Measurements from ENCODE around the gene CA11. TPM values are rescaled to one million over a fixed set of nuclear protein-coding genes. Genes with fewer than 3 reads are reported as not detected.

Gene CA11
- total RNA-seq, 1 donor from 2014 or later, result 9.5 TPM

DNA sequence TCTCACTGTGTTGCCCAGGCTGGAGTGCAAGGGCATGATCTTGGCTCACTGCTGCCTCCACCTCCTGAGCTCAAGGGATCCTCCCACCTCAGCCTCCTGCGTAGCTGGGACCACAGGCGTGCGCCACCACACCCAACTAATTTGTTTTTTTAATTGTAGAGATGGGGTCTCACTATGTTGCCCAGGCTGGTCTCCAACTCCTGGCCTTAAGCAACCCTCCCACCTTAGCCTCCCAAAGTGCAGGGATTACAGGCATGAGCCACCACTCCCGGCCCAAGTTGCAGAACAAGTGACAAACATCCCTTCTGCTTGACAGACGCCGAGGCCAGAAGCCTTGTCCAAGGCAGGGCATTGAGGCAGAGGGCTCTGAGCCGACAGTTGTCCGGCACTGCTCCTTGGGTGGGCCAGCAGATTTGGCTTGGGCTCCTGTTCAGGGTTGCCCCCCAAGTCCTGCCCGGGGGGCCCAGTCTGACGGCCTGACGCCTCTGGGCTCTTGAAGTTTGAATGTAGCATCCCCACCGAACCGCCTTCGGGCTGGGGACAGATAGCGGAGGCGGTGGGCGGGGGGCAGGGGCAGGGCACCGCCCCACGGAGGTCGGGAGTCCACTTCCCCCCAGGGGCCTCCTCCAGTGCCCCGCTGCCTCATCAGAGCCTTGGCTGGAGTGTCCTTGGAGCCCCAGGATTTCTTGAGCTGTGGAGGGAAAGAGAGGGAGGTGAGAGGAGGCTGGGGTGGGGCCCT lies 45.1 kb downstream of the CA11 start:
- intact Hi-C loops (cut with DNase I), result no loop called here
- DNase-seq (no peak), ATAC-seq (no peak)
- no peak overlapping the region for H3K4me3 ChIP-seq
- no peak overlapping the region for H3K27ac ChIP-seq
- no peaks in the 10 kb centered on the region for H3K4me1 ChIP-seq
- H3K27me3 ChIP-seq, result no peaks in the 10 kb centered on the region
- H3K36me3 ChIP-seq, result no peaks in the 10 kb centered on the region
- TF ChIP-seq, protein P1, sequence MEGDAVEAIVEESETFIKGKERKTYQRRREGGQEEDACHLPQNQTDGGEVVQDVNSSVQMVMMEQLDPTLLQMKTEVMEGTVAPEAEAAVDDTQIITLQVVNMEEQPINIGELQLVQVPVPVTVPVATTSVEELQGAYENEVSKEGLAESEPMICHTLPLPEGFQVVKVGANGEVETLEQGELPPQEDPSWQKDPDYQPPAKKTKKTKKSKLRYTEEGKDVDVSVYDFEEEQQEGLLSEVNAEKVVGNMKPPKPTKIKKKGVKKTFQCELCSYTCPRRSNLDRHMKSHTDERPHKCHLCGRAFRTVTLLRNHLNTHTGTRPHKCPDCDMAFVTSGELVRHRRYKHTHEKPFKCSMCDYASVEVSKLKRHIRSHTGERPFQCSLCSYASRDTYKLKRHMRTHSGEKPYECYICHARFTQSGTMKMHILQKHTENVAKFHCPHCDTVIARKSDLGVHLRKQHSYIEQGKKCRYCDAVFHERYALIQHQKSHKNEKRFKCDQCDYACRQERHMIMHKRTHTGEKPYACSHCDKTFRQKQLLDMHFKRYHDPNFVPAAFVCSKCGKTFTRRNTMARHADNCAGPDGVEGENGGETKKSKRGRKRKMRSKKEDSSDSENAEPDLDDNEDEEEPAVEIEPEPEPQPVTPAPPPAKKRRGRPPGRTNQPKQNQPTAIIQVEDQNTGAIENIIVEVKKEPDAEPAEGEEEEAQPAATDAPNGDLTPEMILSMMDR (IDR thresholded peaks at IDR 0.05), result no peak
- H3K9me3 ChIP-seq, result no peaks in the 10 kb centered on the region

DNA sequence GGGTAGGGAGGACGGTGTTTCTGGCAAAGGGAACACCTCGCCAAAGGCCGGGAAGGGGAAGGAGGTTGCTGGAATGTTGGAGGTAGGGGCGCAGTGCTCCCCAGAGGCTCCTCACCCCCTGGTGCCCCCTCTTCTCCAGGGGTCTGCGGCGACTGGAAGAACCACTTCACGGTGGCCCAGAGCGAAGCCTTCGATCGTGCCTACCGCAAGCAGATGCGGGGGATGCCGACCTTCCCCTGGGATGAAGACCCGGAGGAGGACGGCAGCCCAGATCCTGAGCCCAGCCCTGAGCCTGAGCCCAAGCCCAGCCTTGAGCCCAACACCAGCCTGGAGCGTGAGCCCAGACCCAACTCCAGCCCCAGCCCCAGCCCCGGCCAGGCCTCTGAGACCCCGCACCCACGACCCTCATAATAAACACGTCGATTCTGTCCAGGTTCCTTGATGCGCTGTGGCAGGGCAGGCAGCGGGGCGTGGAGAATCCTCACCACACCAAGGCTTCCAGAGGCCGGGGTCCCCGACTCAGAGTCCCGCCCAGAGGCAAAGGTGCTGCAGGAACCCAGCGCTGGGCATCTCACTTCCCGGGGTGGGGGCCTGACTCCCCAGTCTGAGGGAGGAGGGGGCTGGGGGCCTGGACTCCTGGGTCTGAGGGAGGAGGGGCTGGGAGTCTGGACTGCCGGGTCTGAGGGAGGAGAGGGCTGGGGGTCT lies 46.8 kb downstream of the CA11 start:
- Histone ChIP-seq H3K4me3 (no peak overlapping the region), H3K9me3 (no peaks in the 10 kb centered on the region), H3K27ac (no peak overlapping the region), H3K4me1 (no peaks in the 10 kb centered on the region), H3K27me3 (no peaks in the 10 kb centered on the region), H3K36me3 (no peaks in the 10 kb centered on the region)
- intact Hi-C loops (cut with DNase I), result no loop called here
- DNase-seq (no peak), ATAC-seq (no peak)
- TF ChIP-seq, protein P1 (IDR thresholded peaks at IDR 0.05), result no peak

DNA sequence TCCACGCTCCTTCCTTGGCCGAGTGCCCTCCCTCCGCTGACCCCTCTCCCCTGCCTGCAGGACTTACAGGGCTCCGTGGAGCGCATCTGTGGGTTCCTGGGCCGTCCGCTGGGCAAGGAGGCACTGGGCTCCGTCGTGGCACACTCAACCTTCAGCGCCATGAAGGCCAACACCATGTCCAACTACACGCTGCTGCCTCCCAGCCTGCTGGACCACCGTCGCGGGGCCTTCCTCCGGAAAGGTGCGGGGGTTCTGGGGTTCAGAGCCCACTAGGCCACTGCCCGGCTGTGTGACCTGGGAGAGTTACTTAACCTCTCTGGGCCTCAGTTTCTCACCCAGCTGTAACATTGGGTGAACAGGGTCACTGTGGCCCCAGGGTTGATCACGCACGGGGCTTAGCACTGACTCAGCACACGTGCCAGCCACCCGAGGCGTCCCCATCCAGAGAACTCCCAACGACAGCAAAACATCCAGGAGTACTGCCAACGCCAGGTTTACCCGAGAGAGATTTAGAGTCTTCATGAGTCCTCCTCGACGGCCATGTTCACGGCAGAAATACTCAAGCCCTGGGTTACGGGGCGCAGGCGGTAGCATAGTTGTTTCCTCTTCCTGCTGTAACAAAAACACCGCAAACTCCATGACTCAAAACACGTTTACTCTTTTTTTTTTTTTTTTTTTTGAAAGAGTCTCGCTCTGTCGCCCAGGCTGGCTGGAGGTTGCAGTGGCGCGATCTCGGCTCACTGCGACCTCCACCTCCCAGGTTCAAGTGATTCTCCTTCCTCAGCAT lies 49.1 kb downstream of the CA11 start:
- no peak overlapping the region for H3K4me3 ChIP-seq
- intact Hi-C loops (cut with DNase I), result no loop called here
- H3K27ac ChIP-seq, result no peak overlapping the region
- DNase-seq (no peak), ATAC-seq (no peak)
- no peaks in the 10 kb centered on the region for H3K4me1 ChIP-seq
- TF ChIP-seq, protein P1 (IDR thresholded peaks at IDR 0.05), result no peak
- no peaks in the 10 kb centered on the region for H3K27me3 ChIP-seq
- H3K36me3 ChIP-seq, result no peaks in the 10 kb centered on the region
- no peaks in the 10 kb centered on the region for H3K9me3 ChIP-seq

DNA sequence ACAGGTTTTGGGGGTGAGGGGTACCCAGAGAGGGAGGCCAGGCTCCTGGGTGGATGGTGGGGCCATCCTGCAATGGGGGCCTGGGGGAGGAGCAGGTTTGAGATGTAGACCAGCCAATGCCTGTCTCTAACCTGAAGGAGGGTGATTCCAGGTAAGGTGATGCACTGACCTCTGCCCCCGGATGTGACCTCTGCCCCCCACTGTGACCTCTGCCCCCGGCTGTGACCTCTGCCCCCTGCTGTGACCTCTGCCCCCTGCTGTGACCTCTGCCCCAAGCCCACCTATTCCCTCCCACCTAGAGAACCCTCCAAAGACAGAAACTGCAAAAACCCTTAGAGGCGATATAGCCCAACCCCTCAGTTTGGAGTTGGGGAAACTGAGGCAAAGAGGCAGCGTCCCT lies 49.8 kb downstream of the CA11 start:
- Histone ChIP-seq H3K4me3 (no peak overlapping the region), H3K4me1 (no peaks in the 10 kb centered on the region), H3K27me3 (no peaks in the 10 kb centered on the region), H3K9me3 (no peaks in the 10 kb centered on the region), H3K36me3 (no peaks in the 10 kb centered on the region), H3K27ac (no peak overlapping the region)
- ATAC-seq (no peak), DNase-seq (no peak)
- intact Hi-C loops (cut with DNase I), result no loop called here
- TF ChIP-seq, protein P1 (IDR thresholded peaks at IDR 0.05), result no peak

DNA sequence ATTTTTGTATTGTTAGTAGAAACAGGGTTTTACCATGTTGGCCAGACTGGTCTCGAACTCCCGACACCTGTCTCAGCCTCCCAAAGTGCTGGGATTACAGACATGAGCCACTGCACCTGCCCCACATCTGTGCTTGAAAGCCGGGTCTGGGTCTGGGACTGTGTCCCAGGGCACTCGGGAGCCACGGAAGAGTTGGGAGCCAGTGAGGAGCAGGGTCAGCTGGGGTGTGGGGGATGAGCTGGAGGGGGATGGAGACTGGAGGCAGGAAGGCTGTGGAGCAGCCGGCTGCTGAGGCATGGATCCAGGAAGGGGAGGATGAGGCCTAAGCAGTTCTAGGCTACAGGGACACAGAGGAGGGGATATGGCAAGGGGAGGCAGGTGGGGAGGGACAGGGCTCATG lies 50.2 kb downstream of the CA11 start:
- intact Hi-C loops (cut with DNase I), result no loop called here

More for the DNA sequence above, 50.2 kb downstream of the CA11 start:
- TF ChIP-seq, protein P1 (IDR thresholded peaks at IDR 0.05), result no peak
- H3K4me1 ChIP-seq, result no peaks in the 10 kb centered on the region
- no peaks in the 10 kb centered on the region for H3K36me3 ChIP-seq
- no peak overlapping the region for H3K27ac ChIP-seq
- no peak overlapping the region for H3K4me3 ChIP-seq
- ATAC-seq (no peak), DNase-seq (no peak)
- no peaks in the 10 kb centered on the region for H3K9me3 ChIP-seq
- no peaks in the 10 kb centered on the region for H3K27me3 ChIP-seq

Measured in upper lobe of right lung (tissue), 1 donor.